Pancreas (tissue), 10 donors: ENCODE measurements around the gene TUBGCP3. TPM values are rescaled to one million over a fixed set of nuclear protein-coding genes. Genes with fewer than 3 reads are reported as not detected.

Experiments
- ATAC-seq, 4 donors: fragments of 200-7000 bp; cut with Tn5 transposase; one replicate each; pipeline versions ENCODE4 v1.8.0 to v1.9.1; 2020; ENCODE audit warnings: mild to moderate bottlenecking in 4 of 4, moderate library complexity in 4 of 4
- DNase-seq, 6 donors: peaks; one replicate each; pipeline ENCODE4 v3.0.0-alpha.2; 2020
- FAIRE-seq: peaks from 2 replicates; lab custom pipeline; 2012; peaks lifted over from hg19 to GRCh38; lab: Jason Lieb, UNC
- H3K27ac ChIP-seq, 4 donors: fragments of 200-600 bp; sonication (generic); 1 replicate in 3 of 4; 2 replicates in 1 of 4; pipeline versions ENCODE4 v1.5.0 to v1.8.0; 2020
- H3K27me3 ChIP-seq, 4 donors: fragments of 200-600 bp; one replicate each; pipeline ENCODE4 v1.8.0; 2021
- H3K36me3 ChIP-seq, 3 donors: fragments of 200-600 bp; sonication (generic) in 1 of 3; one replicate each; pipeline versions ENCODE4 v1.5.0 to v1.8.0; 2020 to 2021
- H3K4me1 ChIP-seq, 3 donors: fragments of 200-600 bp; one replicate each; pipeline ENCODE4 v1.8.0; 2021
- H3K4me3 ChIP-seq, 4 donors: fragments of 200-600 bp; sonication (generic) in 2 of 4; one replicate each; pipeline versions ENCODE4 v1.5.0 to v1.8.0; 2020 to 2021
- H3K9me3 ChIP-seq, 4 donors: fragments of 200-600 bp; one replicate each; pipeline ENCODE4 v1.8.0; 2021
- WGBS, 2 donors: extraction: QIAGEN DNeasy Blood & Tissue Kit; methylation state at CpG; one replicate each; pipeline ENCODE4 v1.1.7; 2013; 5-methylcytosine and 5-hydroxymethylcytosine counted together
- intact Hi-C, 3 donors: fragments of 100-400 bp; cut with DNase I; formaldehyde crosslinking; loops; one replicate each; pipeline versions ENCODE4 v1.11.1 to v1.14.2; 2022
- polyA plus RNA-seq, 2 donors: library from polyadenylated mRNA; stranded (reverse); fragments of 200-250 nt; gene quantifications; one replicate each; pipeline ENCODE4 v1.2.3, GENCODE V29; 2013
- total RNA-seq, 6 donors: library from RNA; stranded (reverse); fragmentation: NEBNext Ultra II Directional in 4 of 6; extraction: Animal tissue kit (Norgen Biotek cat#: 25700) in 4 of 6; gene quantifications; one replicate each; pipeline versions ENCODE4 v1.2.1 to v1.2.4, GENCODE V29; 2021 to 2023
- TF ChIP-seq, protein P1 (sequence below), 4 donors: fragments of 200-600 bp; sonication (generic) in 3 of 4; IDR thresholded peaks; one replicate each; pipeline versions ENCODE4 v1.5.0 to v1.8.0; 2021; ENCODE audit warnings: antibody characterized with exemption in 4 of 4
- donor health status: healthy with polysubstance abuse.
- donor health status: DM: no; HTN: no; CAD: no; lungs with moderate emphysema.
- donor health status: DM: no; HTN: no; CAD: no.
- donor health status: control.
- donor health status: control.
- donor health status: Bipolar disorder and iron deficiency.
- donor health status: DM: yes; HTN: yes; CAD: no.
- donor health status: DM: no; HTN: no; CAD: no.
- donor health status: DM: no; HTN: no; CAD: no.
- donor health status: DM: yes; HTN: yes; CAD: no.

Gene TUBGCP3
- total and polyA plus RNA-seq, 8 donors = 6.3 to 20.2 (median 12.6) TPM

DNA sequence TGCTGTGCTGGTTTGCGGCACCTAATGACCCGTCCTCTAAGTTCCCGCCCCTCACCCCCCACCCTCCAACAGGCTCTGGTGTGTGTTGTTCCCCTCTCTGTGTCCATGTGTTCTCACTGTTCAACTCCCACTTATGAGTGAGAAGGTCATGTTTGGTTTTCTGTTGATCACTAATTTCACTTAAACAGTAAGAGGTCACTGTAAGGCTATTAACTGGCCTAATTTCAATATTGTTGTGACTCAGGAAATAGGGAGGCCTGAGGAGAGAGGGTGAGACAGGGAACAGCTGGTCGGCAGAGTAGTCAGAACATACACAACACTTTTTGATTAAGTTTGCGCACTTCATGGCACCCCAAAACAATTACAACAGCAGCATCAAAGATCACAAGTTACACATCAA, 15.6 kb downstream of the TUBGCP3 start:
- 77 to 78% methylated on average over 5 of the region's 5 CpGs for WGBS, 2 donors
- no peaks in the 10 kb centered on the region for H3K36me3 ChIP-seq
- FAIRE-seq (no peak), DNase-seq (no peak), ATAC-seq (no peak)
- no peak overlapping the region for H3K4me3 ChIP-seq
- peaks cover 11 to 19% (median 12%) of the 10 kb centered on the region in 3 donors for H3K4me1 ChIP-seq
- intact Hi-C loops = no loop called here
- no peak overlapping the region for H3K27ac ChIP-seq
- H3K9me3 ChIP-seq = no peaks in the 10 kb centered on the region
- H3K27me3 ChIP-seq = no peaks in the 10 kb centered on the region
- TF ChIP-seq, protein P1, sequence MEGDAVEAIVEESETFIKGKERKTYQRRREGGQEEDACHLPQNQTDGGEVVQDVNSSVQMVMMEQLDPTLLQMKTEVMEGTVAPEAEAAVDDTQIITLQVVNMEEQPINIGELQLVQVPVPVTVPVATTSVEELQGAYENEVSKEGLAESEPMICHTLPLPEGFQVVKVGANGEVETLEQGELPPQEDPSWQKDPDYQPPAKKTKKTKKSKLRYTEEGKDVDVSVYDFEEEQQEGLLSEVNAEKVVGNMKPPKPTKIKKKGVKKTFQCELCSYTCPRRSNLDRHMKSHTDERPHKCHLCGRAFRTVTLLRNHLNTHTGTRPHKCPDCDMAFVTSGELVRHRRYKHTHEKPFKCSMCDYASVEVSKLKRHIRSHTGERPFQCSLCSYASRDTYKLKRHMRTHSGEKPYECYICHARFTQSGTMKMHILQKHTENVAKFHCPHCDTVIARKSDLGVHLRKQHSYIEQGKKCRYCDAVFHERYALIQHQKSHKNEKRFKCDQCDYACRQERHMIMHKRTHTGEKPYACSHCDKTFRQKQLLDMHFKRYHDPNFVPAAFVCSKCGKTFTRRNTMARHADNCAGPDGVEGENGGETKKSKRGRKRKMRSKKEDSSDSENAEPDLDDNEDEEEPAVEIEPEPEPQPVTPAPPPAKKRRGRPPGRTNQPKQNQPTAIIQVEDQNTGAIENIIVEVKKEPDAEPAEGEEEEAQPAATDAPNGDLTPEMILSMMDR (IDR thresholded peaks at IDR 0.05) = no peak

DNA sequence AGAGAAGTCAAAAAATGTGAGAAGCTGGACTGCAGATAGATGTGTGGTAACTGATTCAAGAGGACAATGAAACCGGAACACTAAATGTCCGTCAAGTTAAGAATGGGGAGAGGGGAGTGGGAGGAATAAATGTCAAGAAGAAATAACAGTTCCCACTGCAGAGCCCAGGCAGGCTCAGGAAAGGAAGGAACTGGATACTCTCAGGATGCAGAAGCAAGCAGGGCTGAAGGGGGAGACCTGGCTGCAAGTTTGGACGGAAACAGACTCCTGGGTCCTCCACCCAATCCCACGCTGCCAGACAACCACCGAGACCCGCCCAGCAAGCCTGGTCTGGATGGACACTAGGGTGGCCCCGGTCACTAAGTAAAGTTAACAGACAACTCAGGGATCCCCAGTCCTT, 18.1 kb downstream of the TUBGCP3 start:
- no peak for DNase-seq
- Histone ChIP-seq H3K4me3 (no peak overlapping the region), H3K36me3 (peaks cover 0 to 4% (median 0%) of the 10 kb centered on the region in 3 donors), H3K27ac (no peak overlapping the region), H3K9me3 (no peaks in the 10 kb centered on the region), H3K27me3 (no peaks in the 10 kb centered on the region), H3K4me1 (peaks cover under 1 to 5% (median 4%) of the 10 kb centered on the region in 3 donors)
- ATAC-seq = no peak
- WGBS, 2 donors = 76 to 92% methylated on average over 7 of the region's 7 CpGs
- no peak for FAIRE-seq
- intact Hi-C loops = no loop called here
- TF ChIP-seq, protein P1 (IDR thresholded peaks at IDR 0.05) = no peak

DNA sequence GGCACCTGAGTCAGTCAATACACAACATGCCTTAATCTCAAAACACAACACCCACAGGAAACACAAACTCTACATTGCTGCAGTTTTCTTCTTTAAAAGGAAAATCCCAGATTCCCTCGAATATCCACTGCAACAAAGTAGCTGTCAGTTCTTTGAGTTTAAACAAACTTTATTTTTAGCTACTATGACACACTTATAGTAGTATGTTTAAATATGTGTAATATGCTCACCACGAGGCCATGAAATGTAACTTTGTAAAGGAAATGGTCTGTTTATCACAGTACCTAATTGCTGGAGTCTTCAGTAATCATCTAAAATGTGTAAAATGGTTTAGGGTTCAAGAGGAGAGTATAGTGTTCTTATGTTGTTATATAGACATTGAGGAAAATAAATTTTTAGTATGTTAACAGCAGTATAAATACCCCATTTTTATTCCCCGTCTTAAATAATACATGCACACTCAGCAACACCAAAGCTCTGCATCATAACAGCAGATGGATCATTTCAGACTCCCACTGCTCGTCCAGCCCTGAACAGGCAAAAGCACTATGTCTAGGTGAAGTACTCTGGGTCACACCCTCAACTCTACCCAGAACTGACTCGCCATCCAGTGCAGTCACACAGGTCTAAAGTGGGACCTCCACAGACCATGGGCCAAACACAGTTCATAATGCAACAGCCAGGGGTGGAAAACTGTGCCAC, 20.6 kb downstream of the TUBGCP3 start:
- FAIRE-seq (no peak), ATAC-seq (no peak), DNase-seq (no peak)
- H3K4me3 ChIP-seq = no peak overlapping the region
- intact Hi-C loops = no loop called here
- peaks cover 0 to 4% (median 0%) of the 10 kb centered on the region in 3 donors for H3K36me3 ChIP-seq
- no peaks in the 10 kb centered on the region for H3K4me1 ChIP-seq
- TF ChIP-seq, protein P1 (IDR thresholded peaks at IDR 0.05) = no peak
- H3K27ac ChIP-seq = no peak overlapping the region
- H3K27me3 ChIP-seq = no peaks in the 10 kb centered on the region
- WGBS, 2 donors = 78 to 85% methylated on average over 5 of the region's 5 CpGs
- H3K9me3 ChIP-seq = no peaks in the 10 kb centered on the region

DNA sequence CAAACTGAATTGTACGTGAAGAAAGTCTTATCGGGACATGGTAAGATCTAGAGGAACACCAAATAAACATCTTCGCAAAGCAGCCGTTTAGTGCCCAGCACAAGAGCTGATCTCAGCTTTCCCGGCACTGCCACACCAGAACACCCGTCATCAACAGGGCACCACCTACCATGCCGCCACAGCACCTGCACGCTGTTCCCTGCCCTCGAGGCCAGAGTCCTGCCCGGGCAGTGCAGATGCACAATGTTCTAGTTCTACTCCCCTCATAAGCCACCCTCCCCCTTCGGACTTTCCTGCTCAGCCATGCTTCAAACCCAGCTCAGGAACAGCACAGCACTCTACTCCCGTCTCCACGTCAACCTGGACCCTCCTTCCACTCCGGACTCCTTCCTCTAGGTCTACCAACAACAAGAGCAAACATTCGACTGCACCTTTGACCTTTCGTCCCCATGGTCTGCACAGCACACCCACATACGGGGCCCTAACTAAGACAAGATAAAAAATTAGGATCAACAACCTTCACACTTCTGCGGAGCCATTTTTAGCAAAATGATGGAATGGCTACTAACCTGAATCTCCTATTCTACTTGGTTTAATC, 25.1 kb downstream of the TUBGCP3 start:
- H3K27me3 ChIP-seq = no peaks in the 10 kb centered on the region
- ATAC-seq = no peak
- H3K36me3 ChIP-seq = peaks cover 0 to 13% (median 12%) of the 10 kb centered on the region in 3 donors
- no peak for FAIRE-seq
- WGBS, 2 donors = 90 to 91% methylated on average over 18 of the region's 18 CpGs
- TF ChIP-seq, protein P1 (IDR thresholded peaks at IDR 0.05) = no peak
- intact Hi-C loops = no loop called here
- DNase-seq = no peak
- H3K27ac ChIP-seq = no peak overlapping the region
- no peaks in the 10 kb centered on the region for H3K4me1 ChIP-seq
- no peak overlapping the region for H3K4me3 ChIP-seq
- no peaks in the 10 kb centered on the region for H3K9me3 ChIP-seq

DNA sequence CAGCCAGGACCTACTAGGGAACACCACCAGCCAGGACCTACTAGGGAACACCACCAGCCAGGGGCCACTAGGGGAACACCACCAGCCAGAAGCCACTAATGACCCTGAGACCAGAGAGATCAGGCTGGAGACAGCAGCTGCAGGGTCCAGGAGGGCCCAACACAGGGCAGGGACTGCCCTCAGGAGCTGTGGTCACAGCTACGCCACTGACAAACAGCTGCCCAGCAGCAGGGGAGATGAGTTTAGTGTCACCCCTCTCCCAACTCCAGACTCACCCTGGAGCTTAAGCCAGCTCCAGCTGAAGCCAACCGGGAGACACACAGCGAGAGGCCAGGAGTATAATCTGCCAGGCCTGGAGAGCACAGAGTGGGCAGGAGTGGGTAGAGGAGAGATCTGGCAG, 25.7 kb downstream of the TUBGCP3 start:
- Histone ChIP-seq H3K36me3 (peaks cover 0 to 19% (median 17%) of the 10 kb centered on the region in 3 donors), H3K9me3 (no peaks in the 10 kb centered on the region), H3K4me3 (no peak overlapping the region), H3K4me1 (no peaks in the 10 kb centered on the region), H3K27me3 (no peaks in the 10 kb centered on the region), H3K27ac (no peak overlapping the region)
- ATAC-seq (no peak), DNase-seq (no peak), FAIRE-seq (no peak)
- 96 to 100% methylated on average over 3 of the region's 3 CpGs for WGBS, 2 donors
- TF ChIP-seq, protein P1 (IDR thresholded peaks at IDR 0.05) = no peak
- intact Hi-C loops = no loop called here
